Neural cell (in vitro differentiated cells): Measurements from ENCODE around the gene PLXDC2. TPM values are rescaled to one million over a fixed set of nuclear protein-coding genes. Genes with fewer than 3 reads are reported as not detected.

Experiments
- H2AFZ ChIP-seq: fragments of 200-600, 300-800 bp; sonication (generic), shearing (Covaris generic); 2 replicates; pipeline ENCODE4 v1.6.0; 2014; ENCODE audit warnings: low read depth, mild to moderate bottlenecking, antibody characterized with exemption, low read length, moderate library complexity
- H3F3A ChIP-seq: fragments of 200-600 bp; shearing (Covaris generic); 2 replicates; pipeline ENCODE4 v1.6.1; 2016; ENCODE audit warnings: mild to moderate bottlenecking, moderate library complexity, mixed read lengths, antibody characterized with exemption, low read length; ENCODE audit not compliant: insufficient read depth, poor library complexity, severe bottlenecking
- H3K27ac ChIP-seq: fragments of 200-600, 300-800 bp; sonication (generic), shearing (Covaris generic); 2 replicates; pipeline ENCODE4 v1.5.1; 2014; ENCODE audit warnings: mild to moderate bottlenecking, low read length, moderate library complexity
- H3K27me3 ChIP-seq: fragments of 300-800, 200-600 bp; sonication (generic), shearing (Covaris generic); 2 replicates; pipeline ENCODE4 v1.6.0; 2014; ENCODE audit warnings: mild to moderate bottlenecking, low read depth, low read length, moderate library complexity; ENCODE audit not compliant: insufficient read depth
- H3K36me3 ChIP-seq: fragments of 300-800, 200-600 bp; sonication (generic), shearing (Covaris generic); 2 replicates; pipeline ENCODE4 v1.5.1; 2014; ENCODE audit warnings: mild to moderate bottlenecking, antibody characterized with exemption, low read length, moderate library complexity; ENCODE audit not compliant: insufficient read depth
- H3K4me2 ChIP-seq: fragments of 300-800, 200-600 bp; sonication (generic), shearing (Covaris generic); 2 replicates; pipeline ENCODE4 v1.6.0; 2014; ENCODE audit warnings: mild to moderate bottlenecking, low read length
- H3K4me3 ChIP-seq: fragments of 300-800, 200-600 bp; sonication (generic), shearing (Covaris generic); 2 replicates; pipeline ENCODE4 v1.5.1; 2014; ENCODE audit warnings: mild to moderate bottlenecking, low read length, moderate library complexity
- H3K79me2 ChIP-seq: fragments of 200-600 bp; shearing (Covaris generic); replicated peaks from 2 replicates; pipeline ENCODE4 v1.6.0; 2014; ENCODE audit warnings: mild to moderate bottlenecking, low read length, moderate library complexity; ENCODE audit not compliant: insufficient read depth
- H3K9ac ChIP-seq: fragments of 300-800, 200-600 bp; sonication (generic), shearing (Covaris generic); 2 replicates; pipeline ENCODE4 v1.6.1; 2016; ENCODE audit warnings: mild to moderate bottlenecking, low read length, mixed read lengths
- H3K9me2 ChIP-seq: fragments of 200-600 bp; shearing (Covaris generic); 2 replicates; pipeline ENCODE4 v1.6.1; 2016; ENCODE audit warnings: mild to moderate bottlenecking, low read length, mixed read lengths; ENCODE audit not compliant: insufficient read depth
- H3K9me3 ChIP-seq: fragments of 200-600, 300-800 bp; sonication (generic), shearing (Covaris generic); 2 replicates; pipeline ENCODE4 v1.6.1; 2016; ENCODE audit warnings: mild to moderate bottlenecking, mixed run types, low read length, moderate library complexity, mixed read lengths
- H4K20me1 ChIP-seq: fragments of 200-600 bp; shearing (Covaris generic); 2 replicates; pipeline ENCODE4 v1.6.1; 2016; ENCODE audit warnings: mild to moderate bottlenecking, mixed run types; ENCODE audit not compliant: insufficient read depth
- CTCF ChIP-seq: fragments of 450-650 bp; IDR thresholded peaks from 2 replicates; pipeline ENCODE4 v1.5.1; 2014; ENCODE audit warnings: antibody characterized with exemption, mild to moderate bottlenecking, moderate library complexity; ENCODE audit not compliant: poor library complexity, severe bottlenecking
- EP300 ChIP-seq: fragments of 450-650 bp; conservative IDR thresholded peaks from 2 replicates; pipeline ENCODE4 v1.6.1; 2014; ENCODE audit warnings: antibody characterized with exemption, mild to moderate bottlenecking, moderate library complexity; ENCODE audit not compliant: poor library complexity, severe bottlenecking
- EZH2 ChIP-seq: fragments of 200-600, 300-800 bp; shearing (Covaris generic), sonication (generic); IDR thresholded peaks from 2 replicates; pipeline ENCODE4 v1.6.1; 2014; ENCODE audit warnings: antibody characterized with exemption, low read length, borderline replicate concordance, mild to moderate bottlenecking; ENCODE audit not compliant: insufficient read depth, poor library complexity, severe bottlenecking
- MXI1 ChIP-seq: fragments of 450-650 bp; conservative IDR thresholded peaks from 2 replicates; pipeline ENCODE4 v1.6.1; 2014; ENCODE audit warnings: antibody characterized with exemption, mild to moderate bottlenecking; ENCODE audit not compliant: poor library complexity, severe bottlenecking
- POLR2AphosphoS5 ChIP-seq: IDR thresholded peaks from 2 replicates; pipeline ENCODE4 v1.6.1; 2012
- RAD21 ChIP-seq: fragments of 450-650 bp; conservative IDR thresholded peaks from 2 replicates; pipeline ENCODE4 v1.6.1; 2014; ENCODE audit warnings: antibody characterized with exemption, mild to moderate bottlenecking, moderate library complexity
- REST ChIP-seq: IDR thresholded peaks from 2 replicates; pipeline ENCODE4 v1.6.1; 2012; ENCODE audit warnings: borderline replicate concordance
- SMC3 ChIP-seq: fragments of 450-650 bp; conservative IDR thresholded peaks from 2 replicates; pipeline ENCODE4 v1.6.1; 2014; ENCODE audit warnings: antibody characterized with exemption, mild to moderate bottlenecking, moderate library complexity; ENCODE audit not compliant: poor library complexity
- TAF1 ChIP-seq: IDR thresholded peaks from 2 replicates; pipeline ENCODE4 v1.6.1; 2012; ENCODE audit warnings: low read depth
- polyA plus RNA-seq: library from polyadenylated mRNA; depleted of rRNA; stranded (reverse); fragments of >200 nt; gene quantifications from 2 replicates; pipeline ENCODE4 v1.2.3, GENCODE V29; 2014

The PLXDC2 gene
- polyA plus RNA-seq, 1 donor from 2014 or later: 2.3 TPM

- Histone ChIP-seq H3K9me2 (no peaks in the 10 kb centered on the region), H3K9ac (no peak overlapping the region), H3K9me3 (no peaks in the 10 kb centered on the region), H3K4me3 (no peak overlapping the region), H3K79me2 (no peaks in the 10 kb centered on the region), H3K27ac (no peak overlapping the region), H3K36me3 (no peaks in the 10 kb centered on the region), H3K27me3 (no peaks in the 10 kb centered on the region), H2AFZ (no peak overlapping the region), H4K20me1 (no peaks in the 10 kb centered on the region), H3F3A (no peaks in the 10 kb centered on the region), H3K4me2 (no peak overlapping the region)
- no peak for TF ChIP-seq EP300
- no peak for TF ChIP-seq SMC3
- no peak for TF ChIP-seq REST
- TF ChIP-seq POLR2AphosphoS5: no peak
- no peak for TF ChIP-seq TAF1
- TF ChIP-seq MXI1: no peak
- no peak for TF ChIP-seq CTCF
- no peak for TF ChIP-seq RAD21
- TF ChIP-seq EZH2: no peak
Measured at GRCh38 chr10:20005638-20006037, 189.4 kb downstream of the PLXDC2 start.

GRCh38 chr10:20006169-20006870 lies 190.1 kb downstream of the PLXDC2 start:
- Histone ChIP-seq H2AFZ (no peak overlapping the region), H3F3A (no peaks in the 10 kb centered on the region), H3K27me3 (no peaks in the 10 kb centered on the region), H3K9me3 (no peaks in the 10 kb centered on the region), H3K4me3 (no peak overlapping the region), H3K36me3 (no peaks in the 10 kb centered on the region), H3K27ac (no peak overlapping the region), H3K9me2 (no peaks in the 10 kb centered on the region), H4K20me1 (no peaks in the 10 kb centered on the region), H3K4me2 (no peak overlapping the region), H3K79me2 (no peaks in the 10 kb centered on the region), H3K9ac (no peak overlapping the region)
- TF ChIP-seq CTCF (no peak), TAF1 (no peak), MXI1 (no peak), EP300 (no peak), EZH2 (no peak), REST (no peak), RAD21 (no peak), SMC3 (no peak), POLR2AphosphoS5 (no peak)
